ENCODE measurements around the gene KAT8.
"Not testable (repeated sequence)": the region's sequence is repeated elsewhere in the genome, so short reads cannot be mapped to it uniquely, and the experiment has no call there.

KAT8 gene

GRCh38 chr16:31083981-31084380 is 33.5 kb upstream of the KAT8 start:
- DNase-seq: no peak

- no peak for DNase-seq
These were observed 32.7 kb upstream of the KAT8 start for GRCh38 chr16:31084584-31085302.

- no peak for DNase-seq
These were observed 32.1 kb upstream of the KAT8 start for GRCh38 chr16:31085411-31085810.

- no peak for DNase-seq
These were observed 31.4 kb upstream of the KAT8 start for GRCh38 chr16:31085873-31086628.

- DNase-seq: no peak
These were observed 30.9 kb upstream of the KAT8 start for GRCh38 chr16:31086629-31086906.

GRCh38 chr16:31087481-31087880 is 30.0 kb upstream of the KAT8 start:
- no peak for DNase-seq

- no peak for DNase-seq
These were observed 29.5 kb upstream of the KAT8 start for GRCh38 chr16:31087971-31088370.

GRCh38 chr16:31088459-31089183 is 28.8 kb upstream of the KAT8 start, which contains the start of gene PRSS53:
Gene PRSS53 (minus strand): TSS chr16:31088943. CDS start chr16:31088809, 134 bp downstream.
- no peak for DNase-seq

- no peak for DNase-seq
These were observed 28.3 kb upstream of the KAT8 start for GRCh38 chr16:31089199-31089598.

GRCh38 chr16:31090540-31090939 is 26.9 kb upstream of the KAT8 start:
- no peak for DNase-seq

GRCh38 chr16:31092330-31092729 is 25.1 kb upstream of the KAT8 start:
- no peak for DNase-seq

GRCh38 chr16:31093132-31093703 is 24.2 kb upstream of the KAT8 start:
- no peak for DNase-seq

- no peak for DNase-seq
These were observed 23.4 kb upstream of the KAT8 start for GRCh38 chr16:31094088-31094423.

- peak; percentile 86 to 91 for DNase-seq
These were observed 22.9 kb upstream of the KAT8 start, which contains the start of gene VKORC1 for GRCh38 chr16:31094424-31095120. Gene VKORC1 (minus strand): TSS chr16:31094797. CDS start chr16:31094729, 68 bp downstream.

GRCh38 chr16:31099860-31100638 is 17.4 kb upstream of the KAT8 start:
- no peak for DNase-seq

- DNase-seq: not testable (repeated sequence)
These were observed 16.4 kb upstream of the KAT8 start for GRCh38 chr16:31100876-31101641.

- peak; percentile 83 to 85 for DNase-seq
These were observed 11.7 kb upstream of the KAT8 start for GRCh38 chr16:31105677-31106213.

- no peak for DNase-seq
These were observed 10.7 kb upstream of the KAT8 start for GRCh38 chr16:31106509-31107464.

GRCh38 chr16:31107465-31107867 is 10.0 kb upstream of the KAT8 start:
- DNase-seq: no peak

Data from CD4-positive, alpha-beta T cell treated with Interferon alpha-2 for 1 hour (primary cell).